Suppressor macrophage treated with lipopolysaccharide for 1 hour (primary cell): Measurements from ENCODE around the gene OVCA2.

ENCODE experiments used
- DNase-seq, 3 donors: peaks; one replicate each; pipeline ENCODE4 v3.0.0-alpha.2; 2020 to 2022

OVCA2 gene

DNA sequence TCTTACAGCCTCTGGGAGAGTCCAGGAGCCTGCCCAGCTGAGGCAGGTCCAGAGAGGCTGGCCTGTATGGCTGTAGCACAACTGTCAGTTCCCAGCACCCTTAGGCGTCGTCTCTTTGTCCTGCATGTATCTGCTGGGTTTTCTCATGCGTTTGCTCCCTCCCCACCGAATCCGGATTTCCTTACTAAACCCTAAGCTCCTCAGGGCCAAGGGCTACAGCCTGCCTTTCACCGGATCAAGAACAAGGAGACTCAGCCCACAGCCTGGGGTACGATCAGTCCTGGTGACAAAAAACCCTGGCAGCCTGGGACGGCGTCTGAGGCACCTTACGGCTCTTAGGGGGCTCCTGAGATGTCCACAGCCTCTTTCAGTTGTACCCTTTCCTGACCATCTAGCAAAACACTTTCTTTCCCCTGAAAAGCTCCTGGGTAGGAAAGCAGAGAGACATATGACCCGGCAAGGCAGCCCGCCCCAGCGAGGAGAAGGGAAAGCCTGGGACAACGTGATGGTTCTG lies 25.3 kb downstream of the OVCA2 start:
- no peak for DNase-seq

GRCh38 chr17:2067608-2068024 lies 25.8 kb downstream of the OVCA2 start:
- no peak for DNase-seq

DNA sequence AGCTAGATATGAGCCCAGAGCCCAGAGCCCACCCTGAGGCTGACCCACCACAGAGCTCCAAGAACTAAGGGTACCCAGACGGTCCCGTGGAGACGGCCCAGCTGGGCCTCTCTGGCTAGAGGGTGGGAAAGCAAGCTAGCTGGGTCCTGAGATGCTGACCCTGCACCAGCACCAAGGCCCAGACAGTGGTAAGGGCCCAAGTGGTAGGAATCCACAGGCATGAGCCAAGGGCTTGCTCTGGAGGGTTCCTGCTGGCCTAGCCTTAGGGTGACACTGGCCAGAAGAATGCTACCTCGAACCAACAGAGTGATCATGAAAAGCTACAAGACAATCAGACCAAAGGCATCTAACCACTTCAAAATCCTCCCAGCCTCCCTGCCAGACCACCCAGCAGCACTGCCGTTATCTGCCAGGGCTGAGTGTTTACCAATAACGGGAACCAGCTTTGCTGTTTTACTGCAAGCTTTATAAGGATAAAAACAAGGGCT lies 26.3 kb downstream of the OVCA2 start:
- no peak for DNase-seq

GRCh38 chr17:2068519-2069051 lies 26.8 kb downstream of the OVCA2 start:
- no peak for DNase-seq

DNA sequence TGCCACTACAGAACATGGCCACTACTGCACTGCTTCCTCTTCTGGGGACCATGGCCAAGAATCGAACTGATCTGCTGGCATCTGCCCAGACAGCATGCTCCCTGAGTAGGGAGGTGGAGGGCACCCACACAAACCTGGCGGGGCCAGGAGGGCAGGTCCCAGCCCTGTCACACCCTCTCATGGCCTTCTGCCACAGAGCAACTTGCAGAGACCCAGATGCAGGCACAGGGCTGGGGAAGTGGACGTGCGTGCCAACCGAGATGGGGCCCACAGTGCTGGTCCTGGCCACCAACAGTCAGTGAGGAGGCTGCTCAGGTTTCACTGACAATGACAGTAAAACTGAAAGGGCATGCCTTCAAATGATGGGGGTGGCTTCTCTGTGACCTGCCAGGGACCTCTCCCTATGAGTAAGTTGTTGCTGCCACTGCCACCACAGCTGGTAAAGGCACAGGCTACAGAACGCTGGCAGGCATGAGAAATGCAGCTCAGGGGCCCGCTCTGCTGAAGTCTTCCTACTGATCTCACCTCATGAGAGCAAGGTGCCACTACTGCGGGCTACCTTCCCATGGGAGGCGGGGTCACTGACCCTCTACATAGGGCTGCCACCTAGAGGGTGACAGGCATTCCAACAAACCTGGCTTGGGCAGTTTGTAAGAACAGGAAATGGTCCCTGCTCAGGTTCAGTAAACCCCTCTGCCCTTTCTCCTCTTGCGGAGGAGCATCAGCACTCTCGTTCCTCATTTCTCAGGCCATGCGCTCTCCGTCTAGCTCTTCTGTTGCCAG lies 28.6 kb downstream of the OVCA2 start:
- no peak for DNase-seq

DNA sequence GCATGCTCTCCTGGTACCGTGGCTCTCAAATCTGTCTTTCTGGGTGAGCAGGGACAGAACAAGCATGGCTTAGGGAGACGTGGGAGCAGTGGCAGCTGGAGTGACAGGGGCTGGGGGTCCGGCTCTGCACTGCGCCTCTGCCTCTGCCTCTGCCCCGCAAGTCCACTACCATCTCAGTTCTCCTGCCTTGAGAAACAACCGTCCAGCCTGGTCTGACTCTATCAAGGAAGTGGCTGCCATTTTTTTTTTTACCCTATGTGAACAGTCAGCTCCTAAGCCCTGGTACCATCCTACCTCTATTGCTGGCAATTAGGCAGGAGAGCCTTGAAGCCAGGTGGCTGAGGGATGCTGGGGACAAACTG lies 29.2 kb downstream of the OVCA2 start:
- DNase-seq: no peak

- peak in 2 of 3 donors; percentile 50 to 59 for DNase-seq
Observed at GRCh38 chr17:2071455-2072281, 29.8 kb downstream of the OVCA2 start.

DNA sequence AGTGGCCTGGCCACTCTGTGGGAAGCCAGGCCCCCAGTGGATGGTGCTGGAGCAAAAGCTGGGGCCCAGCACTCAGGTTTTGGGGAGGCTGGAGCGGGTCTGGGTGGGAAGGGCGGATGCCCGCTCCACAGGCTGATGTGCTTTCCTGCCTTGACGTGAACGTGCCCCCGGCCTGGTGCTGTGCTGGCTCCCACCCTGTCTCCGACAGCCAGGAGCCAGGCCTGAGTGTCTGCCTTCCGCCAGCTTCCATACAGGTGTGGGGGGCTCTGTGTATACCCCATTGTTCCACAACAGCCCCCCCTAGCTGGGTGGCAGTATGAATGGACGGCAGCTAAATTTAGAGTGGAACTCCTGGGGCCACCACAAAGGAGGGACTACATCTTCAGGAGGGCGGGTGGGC lies 33.1 kb downstream of the OVCA2 start:
- DNase-seq: no peak

DNA sequence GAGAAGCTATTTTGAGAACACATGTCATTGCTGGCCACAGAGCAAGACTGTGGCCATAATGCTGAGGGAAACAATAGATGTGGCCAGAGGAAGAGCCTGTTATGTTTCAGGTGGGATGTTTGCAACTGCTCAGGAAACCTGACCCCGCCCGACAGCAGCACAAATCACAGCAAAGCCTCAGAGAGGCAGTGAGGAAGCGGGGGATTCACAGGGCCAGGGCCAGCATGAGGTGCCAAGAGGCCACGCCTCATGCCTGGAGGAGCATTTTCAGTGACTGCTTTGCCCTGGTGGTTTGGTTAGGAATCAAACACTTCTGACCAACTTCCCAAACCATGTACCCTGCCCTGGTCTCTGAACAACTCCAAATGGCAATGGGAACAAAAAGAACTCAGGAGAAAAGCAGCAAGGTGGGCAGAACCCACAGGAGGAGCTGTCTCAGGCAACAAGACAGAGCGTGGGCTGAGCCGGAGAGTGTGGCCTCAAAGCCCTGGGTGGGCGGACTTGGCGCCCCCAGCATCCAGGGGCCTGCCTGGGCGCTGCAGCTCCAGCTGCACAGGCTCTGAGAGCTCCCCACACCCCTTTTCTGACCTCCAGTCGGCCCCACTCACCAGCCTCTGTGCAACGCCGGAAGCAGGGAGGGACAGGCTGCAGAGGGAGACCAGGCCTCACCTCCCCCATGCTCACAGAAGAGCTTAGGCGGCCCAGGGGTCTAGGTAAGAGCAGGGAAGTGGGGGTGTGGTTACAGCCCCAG lies 33.7 kb downstream of the OVCA2 start:
- no peak for DNase-seq

- no peak for DNase-seq
Observed at GRCh38 chr17:2076087-2076984, 34.5 kb downstream of the OVCA2 start.

GRCh38 chr17:2077040-2077439 lies 35.2 kb downstream of the OVCA2 start:
- DNase-seq: no peak

DNA sequence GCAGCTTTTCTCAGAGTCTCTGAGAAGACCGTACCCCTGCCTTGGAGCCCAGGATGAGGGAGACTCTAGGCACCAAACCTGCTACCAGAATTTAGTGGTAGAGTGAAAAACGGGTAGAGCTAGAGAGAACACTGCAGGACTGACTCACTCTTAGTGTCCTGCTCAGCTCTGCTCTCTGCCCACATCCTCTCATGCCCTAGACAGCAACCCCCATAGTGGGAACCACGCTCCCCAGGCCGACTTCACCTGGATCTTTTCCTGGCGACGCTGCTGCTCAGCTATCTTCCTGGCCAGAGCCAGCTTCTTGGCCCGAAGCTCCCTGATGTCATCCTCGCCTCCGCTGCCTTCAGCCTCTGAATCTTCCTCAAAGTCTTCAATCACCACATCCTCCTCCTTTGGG lies 39.7 kb downstream of the OVCA2 start:
- DNase-seq: no peak

GRCh38 chr17:2082003-2082781 lies 40.4 kb downstream of the OVCA2 start:
- no peak for DNase-seq

DNA sequence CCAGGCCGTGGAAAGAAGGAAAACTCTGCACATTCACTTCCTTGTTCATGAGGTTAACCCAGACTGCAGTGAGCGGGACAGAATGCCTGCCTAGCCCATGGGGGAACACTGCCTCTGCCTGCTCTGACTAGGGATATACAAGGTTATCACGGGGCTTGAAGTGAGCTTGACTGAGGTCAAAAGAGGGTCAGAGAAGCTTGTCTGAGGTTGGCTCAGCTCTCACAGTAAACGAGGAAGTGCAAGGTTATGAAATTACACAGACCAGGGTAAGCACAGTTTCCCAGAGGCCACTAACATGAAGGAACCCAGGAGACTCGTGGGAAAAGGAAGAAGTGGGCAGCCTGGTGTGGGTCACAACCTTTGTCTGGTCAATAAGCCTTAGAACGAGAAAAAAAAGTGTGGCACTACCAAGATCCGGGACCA lies 41.8 kb downstream of the OVCA2 start:
- DNase-seq: peak; percentile 86 to 93 (median 91)

DNA sequence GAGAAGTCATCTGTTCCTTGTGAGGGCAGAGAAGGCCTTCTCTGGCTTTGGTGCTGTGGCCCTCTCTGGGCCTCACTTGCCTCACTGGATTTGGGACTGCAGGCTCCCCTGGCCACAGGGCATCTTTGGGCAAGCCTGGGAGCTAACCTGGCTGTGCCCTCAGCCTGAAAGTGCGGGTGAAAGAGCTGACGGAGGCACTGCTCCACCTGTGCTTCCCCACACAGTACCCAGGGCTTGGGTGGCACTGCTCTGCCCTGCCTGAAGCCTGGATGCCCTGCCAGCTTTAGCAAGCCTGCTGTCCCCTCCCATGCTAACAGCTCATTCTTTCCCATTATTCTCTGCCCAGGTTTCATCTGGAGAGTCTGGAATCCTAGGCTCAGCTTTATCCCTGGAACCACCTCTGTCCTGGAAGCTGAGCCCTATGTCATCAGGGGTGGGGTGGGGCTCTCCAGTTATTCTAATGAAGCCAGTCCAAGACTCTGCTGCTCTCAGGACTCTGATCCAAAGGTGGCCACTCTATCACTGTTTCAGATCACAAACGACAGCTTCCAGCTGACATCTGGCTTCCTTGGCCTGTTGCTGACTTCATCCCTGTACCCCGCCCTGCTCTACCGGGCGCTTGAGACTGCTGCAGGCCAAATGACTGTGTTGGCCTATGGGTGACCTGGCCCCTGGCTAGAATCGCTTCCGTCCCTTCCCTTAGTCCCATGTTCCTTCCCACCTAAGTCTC lies 42.4 kb downstream of the OVCA2 start:
- DNase-seq: no peak

- no peak for DNase-seq
Observed at GRCh38 chr17:2084766-2085647, 43.2 kb downstream of the OVCA2 start.

DNA sequence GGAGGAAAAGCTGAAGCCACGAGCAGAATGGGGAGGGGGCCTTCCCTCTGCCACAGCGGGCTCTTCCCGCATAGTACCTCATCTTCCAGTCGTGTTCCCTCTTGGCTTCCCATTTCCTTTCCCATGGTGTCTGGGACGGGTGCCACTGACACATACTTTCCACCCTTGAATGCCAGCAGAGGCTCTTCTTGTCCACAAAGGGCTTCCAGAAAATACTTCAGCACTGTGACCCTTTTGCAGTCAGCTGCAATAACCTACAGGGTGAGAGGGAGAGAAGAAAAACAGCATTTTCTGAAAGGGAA lies 43.8 kb downstream of the OVCA2 start:
- no peak for DNase-seq

DNA sequence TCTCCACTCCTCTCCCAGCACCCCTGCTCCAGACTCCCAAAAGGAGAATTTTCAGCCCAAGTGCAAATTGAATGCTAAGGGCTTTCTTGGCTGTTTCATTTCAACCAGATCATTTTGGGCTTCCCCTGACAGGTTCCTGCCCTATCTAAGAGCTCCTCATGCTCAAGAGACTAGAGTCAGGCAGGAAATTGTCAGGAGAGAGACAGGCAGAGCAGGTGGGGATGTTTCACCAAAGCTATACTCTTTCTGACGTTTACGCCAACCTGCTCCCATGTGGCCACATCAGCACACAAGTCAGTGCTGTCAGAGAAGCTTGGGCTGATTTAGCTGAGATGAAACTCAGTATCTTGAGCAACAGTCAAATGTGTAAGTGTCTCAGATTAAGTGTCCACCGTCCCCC lies 44.5 kb downstream of the OVCA2 start:
- DNase-seq: no peak

GRCh38 chr17:2087597-2088211 lies 45.9 kb downstream of the OVCA2 start:
- peak; percentile 89 to 96 (median 93) for DNase-seq
